Body of pancreas (tissue), 4 donors: ENCODE measurements around the gene FXYD3. TPM values are rescaled to one million over a fixed set of nuclear protein-coding genes. Genes with fewer than 3 reads are reported as not detected.

ENCODE experiments used
- ATAC-seq: fragments of 150-250 bp; one replicate; pipeline ENCODE4 v1.9.1; 2016
- DNase-seq, 4 donors: peaks; one replicate each; pipeline ENCODE4 v3.0.0-alpha.2; 2019
- H3K27ac ChIP-seq, 4 donors: fragments of 200-600 bp; sonication (generic); 1 replicate in 3 of 4; 2 replicates in 1 of 4; pipeline versions ENCODE4 v1.5.1 to v1.6.1; 2016 to 2019; ENCODE audit warnings: mild to moderate bottlenecking in 1 of 4, mixed read lengths in 1 of 4, moderate library complexity in 1 of 4
- H3K27me3 ChIP-seq, 2 donors: fragments of 200-600 bp; sonication (generic); one replicate each; pipeline ENCODE4 v1.6.0; 2016; ENCODE audit warnings: mild to moderate bottlenecking in 1 of 2
- H3K36me3 ChIP-seq, 2 donors: fragments of 200-600 bp; sonication (generic); replicated peaks in 1 of 2; 2 replicates each; pipeline ENCODE4 v1.5.1; 2016; ENCODE audit warnings: low read depth in 2 of 2; ENCODE audit not compliant: insufficient read depth in 1 of 2
- H3K4me1 ChIP-seq: fragments of 200-600 bp; sonication (generic); one replicate; pipeline ENCODE4 v1.6.0; 2016
- H3K4me3 ChIP-seq, 2 donors: fragments of 200-600 bp; sonication (generic); 1 replicate in 1 of 2; 2 replicates in 1 of 2; pipeline ENCODE4 v1.5.1; 2016 to 2019
- H3K9me3 ChIP-seq, 3 donors: fragments of 200-600 bp; sonication (generic); 1 replicate in 2 of 3; 2 replicates in 1 of 3; pipeline ENCODE4 v1.5.1; 2016
- CTCF ChIP-seq, 7 experiments: fragments of 450-650 bp in 4 of 7; fragments of 200-600 bp in 3 of 7; sonication (generic) in 3 of 7; IDR thresholded peaks; one replicate each; pipeline ENCODE4 v1.5.1; 2016 to 2019; ENCODE audit warnings: antibody characterized with exemption in 7 of 7
- POLR2A ChIP-seq, 3 donors: fragments of 450-650 bp; IDR thresholded peaks; one replicate each; pipeline ENCODE4 v1.6.1; 2016; ENCODE audit warnings: antibody characterized with exemption in 3 of 3, mild to moderate bottlenecking in 2 of 3
- WGBS, 2 donors: methylation state at CpG; one replicate each; pipeline ENCODE4 v1.1.5; 2017; 5-methylcytosine and 5-hydroxymethylcytosine counted together
- intact Hi-C: fragments of 100-400 bp; cut with DNase I; formaldehyde crosslinking; loops from one replicate; pipeline ENCODE4 v1.15.1; 2023
- total RNA-seq, 2 donors: library from RNA; depleted of rRNA; stranded (reverse); fragments of >200 nt; gene quantifications; one replicate each; pipeline ENCODE4 v1.1.0, GENCODE V29; 2016

FXYD3 gene
- total RNA-seq, 2 donors from 2014 or later = 13.5 to 51.6 TPM

GRCh38 chr19:35118268-35119020 lies 2.8 kb downstream of the FXYD3 start:
- Histone ChIP-seq H3K9me3 (no peaks in the 10 kb centered on the region), H3K36me3 (no peaks in the 10 kb centered on the region), H3K4me3 (no peak overlapping the region), H3K27me3 (no peaks in the 10 kb centered on the region), H3K4me1 (peaks cover 32% of the 10 kb centered on the region), H3K27ac (peak overlapping the region in 1 of 4 donors; percentile 12)
- no peak for ATAC-seq
- TF ChIP-seq CTCF (IDR thresholded peaks at IDR 0.05) (no peak), POLR2A (IDR thresholded peaks at IDR 0.05) (no peak)
- WGBS, 2 donors = 71 to 78% methylated on average over 9 to 13 of the region's 13 CpGs
- peak in 2 of 4 donors; percentile 35 to 77 for DNase-seq
- intact Hi-C loops = no loop called here

GRCh38 chr19:35119091-35119490 lies 3.5 kb downstream of the FXYD3 start:
- Histone ChIP-seq H3K9me3 (no peaks in the 10 kb centered on the region), H3K4me1 (peaks cover 39% of the 10 kb centered on the region), H3K4me3 (no peak overlapping the region), H3K27ac (peak overlapping the region in 1 of 4 donors; percentile 12), H3K27me3 (no peaks in the 10 kb centered on the region), H3K36me3 (no peaks in the 10 kb centered on the region)
- DNase-seq (peak in 1 of 4 donors; percentile 39), ATAC-seq (no peak)
- TF ChIP-seq CTCF (IDR thresholded peaks at IDR 0.05) = no peak
- no peak for TF ChIP-seq POLR2A (IDR thresholded peaks at IDR 0.05)
- 58 to 85% methylated on average over 9 to 13 of the region's 14 CpGs for WGBS, 2 donors
- intact Hi-C loops = no loop called here

- Histone ChIP-seq H3K36me3 (no peaks in the 10 kb centered on the region), H3K4me1 (peaks cover 39% of the 10 kb centered on the region), H3K27ac (no peak overlapping the region), H3K27me3 (no peaks in the 10 kb centered on the region), H3K9me3 (no peaks in the 10 kb centered on the region), H3K4me3 (no peak overlapping the region)
- ATAC-seq = no peak
- TF ChIP-seq POLR2A (IDR thresholded peaks at IDR 0.05) (no peak), CTCF (IDR thresholded peaks at IDR 0.05) (no peak)
- 84 to 94% methylated on average over 9 of the region's 9 CpGs for WGBS, 2 donors
- intact Hi-C loops = no loop called here
- DNase-seq = no peak
These were observed 4.0 kb downstream of the FXYD3 start for GRCh38 chr19:35119578-35120155.

GRCh38 chr19:35120492-35120891 lies 4.9 kb downstream of the FXYD3 start:
- no peak overlapping the region for H3K27ac ChIP-seq
- H3K4me3 ChIP-seq = no peak overlapping the region
- WGBS, 2 donors = 61 to 67% methylated on average over 7 of the region's 7 CpGs
- intact Hi-C loops = no loop called here
- H3K4me1 ChIP-seq = peaks cover 38% of the 10 kb centered on the region
- no peaks in the 10 kb centered on the region for H3K9me3 ChIP-seq
- no peak for TF ChIP-seq POLR2A (IDR thresholded peaks at IDR 0.05)
- no peak for TF ChIP-seq CTCF (IDR thresholded peaks at IDR 0.05)
- no peaks in the 10 kb centered on the region for H3K36me3 ChIP-seq
- peak in 2 of 4 donors; percentile 53 to 64 for DNase-seq
- ATAC-seq = no peak
- no peaks in the 10 kb centered on the region for H3K27me3 ChIP-seq
